NT2/D1 (cell line): ENCODE measurements around the gene SKAP1.
"Not testable (repeated sequence)": the region's sequence is repeated elsewhere in the genome, so short reads cannot be mapped to it uniquely, and the experiment has no call there.

Experiments
- DNase-seq: peaks from one replicate; pipeline ENCODE4 v3.0.0-alpha.2; 2011; ENCODE audit warnings: low read depth, low spot score
- H3K27me3 ChIP-seq: 2 replicates; pipeline ENCODE4 v1.6.0; 2011; ENCODE audit warnings: mild to moderate bottlenecking; ENCODE audit not compliant: insufficient read length, insufficient read depth
- H3K36me3 ChIP-seq: 2 replicates; pipeline ENCODE4 v1.6.1; 2011; ENCODE audit warnings: mild to moderate bottlenecking, low read length, mixed read lengths; ENCODE audit not compliant: insufficient read depth, insufficient read length
- H3K4me1 ChIP-seq: 2 replicates; pipeline ENCODE4 v1.5.1; 2011; ENCODE audit not compliant: insufficient read depth, insufficient read length
- H3K4me3 ChIP-seq: 2 replicates; pipeline ENCODE4 v1.5.1; 2011; ENCODE audit warnings: low read depth; ENCODE audit not compliant: insufficient read length
- H3K9ac ChIP-seq: 2 replicates; pipeline ENCODE4 v1.6.0; 2011; ENCODE audit warnings: low read depth; ENCODE audit not compliant: insufficient read length
- H3K9me3 ChIP-seq: 2 replicates; pipeline ENCODE4 v1.5.1; 2011; ENCODE audit warnings: mild to moderate bottlenecking, low read length; ENCODE audit not compliant: insufficient read depth
- SUZ12 ChIP-seq: IDR thresholded peaks from 2 replicates; pipeline ENCODE4 v1.6.1; 2011; ENCODE audit not compliant: insufficient read length, insufficient read depth; ENCODE audit errors: extremely low read depth
- YY1 ChIP-seq: IDR thresholded peaks from 2 replicates; pipeline ENCODE4 v1.6.1; 2011; ENCODE audit not compliant: insufficient read length, insufficient read depth
- ZNF274 ChIP-seq: IDR thresholded peaks from 2 replicates; pipeline ENCODE4 v1.6.1; 2011; ENCODE audit warnings: mild to moderate bottlenecking, low read depth, low read length

SKAP1 gene

DNA sequence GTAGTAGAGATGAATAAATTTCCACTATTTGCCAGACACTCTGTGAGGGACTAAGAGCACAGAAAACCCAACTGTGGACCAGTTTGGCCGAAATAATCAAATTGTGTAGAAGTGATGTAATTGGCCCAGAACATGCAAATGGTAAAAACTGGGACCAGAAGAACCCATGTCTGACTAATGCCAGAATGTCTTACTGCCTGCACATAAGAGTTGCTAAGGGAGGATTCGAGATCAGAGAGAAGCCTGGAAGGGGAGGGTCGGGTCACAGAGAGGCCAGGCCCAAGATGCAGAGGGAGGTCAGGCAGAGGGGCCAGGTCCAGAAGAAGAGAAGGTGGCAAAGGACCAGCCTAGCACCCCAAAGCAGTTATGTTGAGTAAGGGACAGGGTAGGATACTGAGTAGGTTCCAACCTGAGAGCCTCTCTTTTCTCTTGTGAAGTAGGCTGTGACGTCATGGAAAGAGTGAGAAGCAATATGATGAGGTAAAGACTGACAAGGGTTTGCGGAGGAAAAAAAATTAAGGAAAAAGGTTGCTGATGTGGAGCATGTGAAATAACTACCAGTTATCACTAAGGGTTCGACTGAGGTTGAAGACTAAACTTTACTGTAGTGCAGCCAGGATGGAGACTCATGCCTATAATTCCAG is 53.2 kb downstream of the SKAP1 start:
- TF ChIP-seq ZNF274 (no peak), SUZ12 (no peak), YY1 (no peak)
- H3K9me3 ChIP-seq, result peaks cover 6% of the 10 kb centered on the region; the same call in 1 of the 2 replicates
- peaks cover 9% of the 10 kb centered on the region for H3K27me3 ChIP-seq
- H3K36me3 ChIP-seq, result no peaks in the 10 kb centered on the region
- H3K9ac ChIP-seq, result no peak overlapping the region
- H3K4me1 ChIP-seq, result no peaks in the 10 kb centered on the region
- no peak overlapping the region for H3K4me3 ChIP-seq
- no peak for DNase-seq

DNA sequence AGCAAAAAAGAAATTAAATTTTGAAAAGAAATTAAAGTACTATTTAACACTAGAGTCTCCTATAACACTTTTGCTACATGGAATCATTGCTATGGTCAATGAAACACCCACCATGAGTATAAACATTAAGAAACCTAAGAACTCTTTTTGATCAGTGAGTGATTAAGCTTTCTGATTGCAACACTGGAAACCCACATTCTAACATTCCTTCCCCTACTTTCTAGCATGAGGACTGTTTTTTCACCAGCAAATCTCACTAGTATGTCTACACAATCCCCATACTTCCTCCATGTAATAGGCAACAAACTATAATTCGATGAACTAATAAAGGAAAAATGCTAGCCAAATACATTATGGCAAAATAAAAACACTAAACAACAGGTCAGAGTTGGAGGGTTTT is 54.7 kb downstream of the SKAP1 start:
- no peak overlapping the region for H3K9ac ChIP-seq
- peaks cover 6% of the 10 kb centered on the region; the same call in 1 of the 2 replicates for H3K9me3 ChIP-seq
- H3K4me1 ChIP-seq, result no peaks in the 10 kb centered on the region
- H3K36me3 ChIP-seq, result no peaks in the 10 kb centered on the region
- no peak overlapping the region for H3K4me3 ChIP-seq
- H3K27me3 ChIP-seq, result peaks cover 9% of the 10 kb centered on the region
- TF ChIP-seq YY1 (no peak), SUZ12 (no peak), ZNF274 (no peak)
- no peak for DNase-seq

DNA sequence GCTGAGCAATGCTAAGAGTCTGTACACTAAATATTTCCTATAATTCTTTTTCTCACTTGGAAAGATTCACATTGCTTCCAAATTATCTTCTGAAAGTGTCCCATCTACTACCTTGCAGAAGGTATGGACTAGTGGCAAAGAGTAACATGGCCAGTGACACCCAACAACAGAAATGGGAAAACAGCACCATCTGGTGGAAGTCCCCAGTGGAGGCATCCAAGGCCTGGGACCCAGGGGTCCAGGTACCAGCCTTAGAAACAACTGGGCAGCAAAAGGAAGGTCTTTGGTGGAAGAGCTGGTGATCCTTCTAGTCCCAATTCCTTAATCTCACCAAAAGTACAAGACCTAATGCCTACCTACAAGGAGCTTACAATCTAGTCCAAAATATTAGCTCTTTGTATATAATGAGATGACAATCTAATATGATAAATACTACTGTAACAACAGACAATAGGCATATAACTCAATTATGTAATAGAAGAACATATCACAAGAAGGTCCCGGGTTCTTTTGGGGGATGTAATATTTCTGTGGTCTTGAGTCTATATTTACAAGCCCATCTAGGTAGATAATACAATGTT is 55.3 kb downstream of the SKAP1 start:
- H3K27me3 ChIP-seq, result peaks cover 9% of the 10 kb centered on the region
- H3K9ac ChIP-seq, result no peak overlapping the region
- peaks cover 6% of the 10 kb centered on the region; the same call in 1 of the 2 replicates for H3K9me3 ChIP-seq
- DNase-seq, result no peak
- H3K4me3 ChIP-seq, result no peak overlapping the region
- TF ChIP-seq ZNF274 (no peak), SUZ12 (no peak), YY1 (no peak)
- H3K36me3 ChIP-seq, result no peaks in the 10 kb centered on the region
- H3K4me1 ChIP-seq, result no peaks in the 10 kb centered on the region

DNA sequence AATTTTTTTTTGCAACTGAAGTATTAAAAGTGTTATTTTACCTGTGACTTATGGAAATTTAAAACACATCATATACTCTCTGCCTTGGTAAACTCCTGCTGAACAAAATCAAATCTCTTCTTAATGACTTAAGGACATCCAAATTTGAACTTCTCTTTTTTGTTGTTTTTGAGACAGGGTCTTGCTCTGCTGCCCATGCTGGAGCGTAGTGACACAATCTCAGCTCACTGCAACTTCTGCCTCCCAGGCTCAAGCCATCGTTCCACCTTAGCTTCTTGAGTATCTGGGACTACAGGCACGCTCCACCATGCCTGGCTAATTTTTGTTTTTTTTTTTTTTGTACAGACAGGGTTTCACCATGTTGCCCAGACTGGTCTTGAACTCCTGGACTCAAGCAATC is 56.1 kb downstream of the SKAP1 start:
- TF ChIP-seq SUZ12, result no peak
- no peak for TF ChIP-seq YY1
- peaks cover 6% of the 10 kb centered on the region; the same call in 1 of the 2 replicates for H3K9me3 ChIP-seq
- H3K9ac ChIP-seq, result no peak overlapping the region
- no peak overlapping the region for H3K4me3 ChIP-seq
- H3K36me3 ChIP-seq, result no peaks in the 10 kb centered on the region
- no peak for DNase-seq
- no peaks in the 10 kb centered on the region for H3K4me1 ChIP-seq
- peaks cover 9% of the 10 kb centered on the region for H3K27me3 ChIP-seq

DNA sequence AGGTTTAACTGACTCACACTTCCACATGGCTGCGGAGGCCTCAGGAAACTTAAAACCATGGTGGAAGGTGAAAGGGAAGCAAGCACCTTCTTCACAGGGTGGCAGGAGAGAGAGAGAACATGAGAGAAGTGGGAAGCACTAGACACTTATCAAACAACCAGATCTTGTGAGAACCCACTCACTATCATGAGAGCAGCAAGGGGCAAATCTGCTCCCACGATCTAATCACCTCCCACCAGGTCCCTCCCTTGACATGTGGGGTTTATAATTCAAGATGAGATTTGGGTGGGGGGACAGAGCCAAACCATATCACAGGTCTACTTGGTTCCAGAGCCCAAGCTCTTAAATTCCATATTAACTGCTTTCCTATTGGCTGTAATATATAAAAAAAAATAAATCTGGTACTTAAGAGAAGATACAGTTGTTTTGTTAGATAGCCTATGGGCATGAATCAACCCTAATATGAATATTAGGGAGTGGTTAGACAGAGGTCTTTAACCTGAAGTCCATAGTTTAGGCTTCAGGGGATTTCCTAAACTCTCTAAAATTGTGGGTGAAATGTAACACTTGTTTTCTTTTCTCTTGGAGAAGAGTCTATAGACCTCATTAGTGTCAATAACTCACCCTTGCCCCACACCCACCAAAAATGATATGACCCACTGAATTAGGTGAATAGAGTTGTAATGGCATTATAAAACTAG is 56.7 kb downstream of the SKAP1 start:
- no peaks in the 10 kb centered on the region for H3K4me1 ChIP-seq
- H3K4me3 ChIP-seq, result no peak overlapping the region

DNA sequence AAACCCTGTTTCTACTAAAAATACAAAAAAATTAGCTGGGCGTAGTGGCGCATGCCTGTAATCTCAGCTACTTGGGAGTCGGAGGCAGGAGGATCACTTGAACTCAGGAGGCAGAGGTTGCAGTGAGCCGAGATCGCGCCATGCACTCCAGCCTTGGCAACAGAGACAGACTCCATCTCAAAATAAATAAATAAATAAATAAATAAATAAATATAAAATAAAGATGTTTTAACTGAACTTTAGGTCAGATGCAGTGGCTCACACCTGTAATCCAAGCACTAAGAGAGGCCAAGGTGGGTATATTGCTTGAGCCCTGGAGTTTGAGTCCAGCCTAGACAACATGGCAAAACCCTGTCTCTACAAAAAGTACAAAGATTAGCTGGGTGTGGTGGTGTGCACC is 61.0 kb downstream of the SKAP1 start:
- H3K9me3 ChIP-seq, H3K9ac ChIP-seq, H3K4me1 ChIP-seq, DNase-seq, H3K36me3 ChIP-seq, H3K4me3 ChIP-seq, H3K27me3 ChIP-seq: not testable (repeated sequence)

More for the DNA sequence above, 56.7 kb downstream of the SKAP1 start:
- DNase-seq, result no peak
- Histone ChIP-seq H3K9ac (no peak overlapping the region), H3K9me3 (peaks cover 6% of the 10 kb centered on the region; the same call in 1 of the 2 replicates), H3K27me3 (peaks cover 3% of the 10 kb centered on the region), H3K36me3 (no peaks in the 10 kb centered on the region)
- no peak for TF ChIP-seq SUZ12
- no peak for TF ChIP-seq YY1
- TF ChIP-seq ZNF274, result no peak

DNA sequence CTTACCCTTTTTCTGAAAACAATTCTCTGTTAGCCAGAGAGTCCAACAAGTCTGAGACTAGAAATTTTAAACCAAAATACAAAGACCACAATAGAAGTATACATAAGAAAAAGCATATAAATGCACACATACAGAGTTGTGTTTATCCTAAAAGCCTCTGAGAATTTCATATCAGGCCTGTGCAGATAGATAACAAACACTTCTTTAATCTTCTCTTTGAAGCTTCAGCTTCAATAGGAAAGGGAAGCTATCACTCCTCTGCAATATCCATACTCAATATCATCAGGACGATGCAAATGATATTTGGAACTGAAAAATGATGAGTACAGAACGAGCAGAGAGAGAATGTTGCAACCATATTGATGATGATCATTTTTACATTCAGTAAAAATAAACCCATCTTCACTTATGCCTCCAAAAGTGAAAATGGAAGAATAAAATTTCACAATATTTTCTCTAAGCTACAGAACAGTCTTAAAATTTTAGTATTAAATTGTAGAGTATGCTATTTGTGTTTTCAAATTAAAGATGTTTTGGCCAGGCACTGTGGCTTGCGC is 61.6 kb downstream of the SKAP1 start:
- Histone ChIP-seq H3K9me3 (no peaks in the 10 kb centered on the region), H3K4me1 (no peaks in the 10 kb centered on the region), H3K9ac (no peak overlapping the region), H3K27me3 (peaks cover 5% of the 10 kb centered on the region), H3K36me3 (no peaks in the 10 kb centered on the region), H3K4me3 (no peak overlapping the region)
- DNase-seq, result no peak
- TF ChIP-seq SUZ12, result no peak
- TF ChIP-seq YY1, result no peak
- TF ChIP-seq ZNF274, result no peak
